Lung (tissue), 12 donors: ENCODE results near the gene EIF4E1B. TPM values are rescaled to one million over a fixed set of nuclear protein-coding genes. Genes with fewer than 3 reads are reported as not detected.

Source experiments
- ATAC-seq: fragments of 200-7000 bp; cut with Tn5 transposase; one replicate; pipeline ENCODE4 v1.9.1; 2020; ENCODE audit warnings: moderate number of reproducible peaks; ENCODE audit not compliant: insufficient read depth, low FRiP score
- DNase-seq, 3 donors: peaks; one replicate each; pipeline ENCODE4 v3.0.0-alpha.2; 2013 to 2017
- H3K27ac ChIP-seq, 2 donors: one replicate each; pipeline ENCODE4 v1.5.1; 2013; ENCODE audit warnings: mild to moderate bottlenecking in 2 of 2, moderate library complexity in 2 of 2, control low read depth in 1 of 2, inconsistent platforms in 1 of 2, low read depth in 1 of 2, low read length in 1 of 2
- H3K27me3 ChIP-seq, 3 donors: one replicate each; pipeline ENCODE4 v1.5.1; 2013; ENCODE audit warnings: low read length in 2 of 3; ENCODE audit not compliant: control insufficient read depth in 3 of 3, insufficient read depth in 3 of 3
- H3K36me3 ChIP-seq, 4 donors: one replicate each; pipeline ENCODE4 v1.5.1; 2013; ENCODE audit warnings: low read length in 4 of 4, mild to moderate bottlenecking in 1 of 4, moderate library complexity in 1 of 4; ENCODE audit not compliant: control insufficient read depth in 4 of 4, insufficient read depth in 4 of 4
- H3K4me1 ChIP-seq, 5 donors: one replicate each; pipeline ENCODE4 v1.5.1; 2013; ENCODE audit warnings: low read length in 5 of 5, mild to moderate bottlenecking in 2 of 5, moderate library complexity in 1 of 5; ENCODE audit not compliant: control insufficient read depth in 5 of 5, insufficient read depth in 5 of 5
- H3K4me3 ChIP-seq: one replicate; pipeline ENCODE4 v1.5.1; 2013; ENCODE audit warnings: mild to moderate bottlenecking, control low read depth, moderate library complexity
- H3K9ac ChIP-seq, 2 donors: one replicate each; pipeline ENCODE4 v1.5.1; 2013; ENCODE audit warnings: low read length in 2 of 2, control low read depth in 1 of 2; ENCODE audit not compliant: insufficient read depth in 1 of 2
- H3K9me3 ChIP-seq, 4 donors: one replicate each; pipeline ENCODE4 v1.5.1; 2013; ENCODE audit warnings: low read length in 3 of 4, mild to moderate bottlenecking in 1 of 4, moderate library complexity in 1 of 4; ENCODE audit not compliant: control insufficient read depth in 4 of 4, insufficient read depth in 3 of 4
- WGBS, 2 donors: extraction: QIAGEN DNeasy Blood & Tissue Kit; methylation state at CpG; one replicate each; pipeline ENCODE4 v1.1.7; 2013; 5-methylcytosine and 5-hydroxymethylcytosine counted together
- polyA plus RNA-seq, 2 donors: library from polyadenylated mRNA; stranded (reverse); fragments of 200-250 nt; gene quantifications; one replicate each; pipeline ENCODE4 v1.2.1, GENCODE V29; 2013
- total RNA-seq, 2 donors: library from RNA; depleted of rRNA in 1 of 2; stranded (reverse); fragments of >200 nt in 1 of 2; gene quantifications; one replicate each; pipeline ENCODE4 v1.2.1, GENCODE V29; 2014 to 2021
- TF ChIP-seq, protein P1 (sequence below): IDR thresholded peaks from 2 replicates; pipeline ENCODE4 v1.5.1; 2012; ENCODE audit warnings: mild to moderate bottlenecking; ENCODE audit errors: control extremely low read depth, extremely low read depth
- donor health status: control.
- donor health status: control.
- donor health status: Bipolar disorder and iron deficiency.
- donor health status: healthy.
- donor health status: DM: yes; HTN: yes; CAD: no.

Gene EIF4E1B
- total and polyA plus RNA-seq, 4 donors, result not detected

DNA sequence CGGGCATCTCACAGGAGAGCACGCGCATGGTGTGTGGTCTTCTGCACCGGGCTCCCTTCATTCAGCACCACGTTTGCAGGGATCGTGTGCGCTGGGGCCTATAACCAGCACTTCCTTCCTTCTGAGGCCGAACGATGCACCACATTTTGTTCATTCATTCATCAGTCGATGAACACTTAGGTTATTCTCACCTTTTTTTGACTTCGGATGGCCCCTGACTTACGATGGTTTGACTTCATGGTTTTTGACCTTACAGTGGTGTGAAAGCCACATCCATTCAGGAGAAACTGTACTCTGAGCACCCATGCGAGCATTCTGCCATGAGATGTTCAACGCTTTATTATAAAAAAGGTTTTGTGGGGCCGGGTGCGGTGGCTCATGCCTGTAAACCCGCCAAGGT is 44.3 kb downstream of the EIF4E1B start:
- no peak overlapping the region for H3K4me3 ChIP-seq
- WGBS, 2 donors, result 87 to 88% methylated on average over 17 of the region's 17 CpGs
- H3K9ac ChIP-seq, result no peak overlapping the region
- peaks cover 0 to 27% (median 4%) of the 10 kb centered on the region in 5 donors for H3K4me1 ChIP-seq
- ATAC-seq (no peak), DNase-seq (no peak)
- peaks cover 0 to 12% (median 5%) of the 10 kb centered on the region in 3 donors for H3K27me3 ChIP-seq
- TF ChIP-seq, protein P1, sequence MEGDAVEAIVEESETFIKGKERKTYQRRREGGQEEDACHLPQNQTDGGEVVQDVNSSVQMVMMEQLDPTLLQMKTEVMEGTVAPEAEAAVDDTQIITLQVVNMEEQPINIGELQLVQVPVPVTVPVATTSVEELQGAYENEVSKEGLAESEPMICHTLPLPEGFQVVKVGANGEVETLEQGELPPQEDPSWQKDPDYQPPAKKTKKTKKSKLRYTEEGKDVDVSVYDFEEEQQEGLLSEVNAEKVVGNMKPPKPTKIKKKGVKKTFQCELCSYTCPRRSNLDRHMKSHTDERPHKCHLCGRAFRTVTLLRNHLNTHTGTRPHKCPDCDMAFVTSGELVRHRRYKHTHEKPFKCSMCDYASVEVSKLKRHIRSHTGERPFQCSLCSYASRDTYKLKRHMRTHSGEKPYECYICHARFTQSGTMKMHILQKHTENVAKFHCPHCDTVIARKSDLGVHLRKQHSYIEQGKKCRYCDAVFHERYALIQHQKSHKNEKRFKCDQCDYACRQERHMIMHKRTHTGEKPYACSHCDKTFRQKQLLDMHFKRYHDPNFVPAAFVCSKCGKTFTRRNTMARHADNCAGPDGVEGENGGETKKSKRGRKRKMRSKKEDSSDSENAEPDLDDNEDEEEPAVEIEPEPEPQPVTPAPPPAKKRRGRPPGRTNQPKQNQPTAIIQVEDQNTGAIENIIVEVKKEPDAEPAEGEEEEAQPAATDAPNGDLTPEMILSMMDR, result no peak
- H3K36me3 ChIP-seq, result no peaks in the 10 kb centered on the region
- no peak overlapping the region for H3K27ac ChIP-seq
- H3K9me3 ChIP-seq, result peaks cover 0 to 2% (median 0%) of the 10 kb centered on the region in 4 donors

DNA sequence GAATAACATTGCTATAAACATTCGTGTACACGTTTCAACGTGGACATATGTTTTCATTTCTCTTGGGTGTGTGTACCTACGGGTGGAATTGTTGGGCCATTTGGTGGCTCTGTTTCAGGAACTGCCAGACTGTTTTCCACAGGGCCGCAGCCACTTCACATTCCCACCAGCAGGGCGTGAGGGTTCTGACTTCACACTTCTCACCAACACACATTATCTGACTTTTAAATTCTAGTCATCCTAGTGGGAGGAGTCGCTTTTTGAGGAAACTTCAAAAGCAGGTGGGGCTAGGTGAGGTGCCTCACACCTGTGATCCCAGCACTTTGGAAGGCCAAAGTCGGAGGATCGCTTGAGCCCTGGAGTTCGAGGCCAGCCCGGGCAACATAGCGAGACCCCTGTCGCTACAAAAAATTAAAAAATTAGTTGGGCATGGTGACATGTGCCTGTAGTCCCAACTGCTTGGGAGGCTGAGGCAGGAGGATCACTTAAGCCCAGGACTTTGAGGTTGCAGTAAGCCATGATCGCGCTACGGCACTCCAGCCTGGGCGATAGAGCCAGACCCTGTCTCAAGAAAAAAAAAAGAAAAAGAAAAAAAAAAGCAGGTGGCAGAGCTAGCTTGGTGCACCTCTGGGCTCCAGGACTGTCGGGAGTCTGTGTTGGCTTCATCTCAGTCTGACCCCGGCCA is 45.3 kb downstream of the EIF4E1B start:
- Histone ChIP-seq H3K4me1 (peaks cover 0 to 36% (median 4%) of the 10 kb centered on the region in 5 donors), H3K27me3 (peaks cover 0 to 17% (median 8%) of the 10 kb centered on the region in 3 donors), H3K4me3 (no peak overlapping the region), H3K9ac (no peak overlapping the region), H3K9me3 (peaks cover 0 to 2% (median 0%) of the 10 kb centered on the region in 4 donors), H3K36me3 (no peaks in the 10 kb centered on the region), H3K27ac (no peak overlapping the region)
- DNase-seq, result peak in 2 of 3 donors; percentile 20 to 33
- ATAC-seq, result no peak
- TF ChIP-seq, protein P1, result no peak
- 67 to 76% methylated on average over 19 of the region's 19 CpGs for WGBS, 2 donors

DNA sequence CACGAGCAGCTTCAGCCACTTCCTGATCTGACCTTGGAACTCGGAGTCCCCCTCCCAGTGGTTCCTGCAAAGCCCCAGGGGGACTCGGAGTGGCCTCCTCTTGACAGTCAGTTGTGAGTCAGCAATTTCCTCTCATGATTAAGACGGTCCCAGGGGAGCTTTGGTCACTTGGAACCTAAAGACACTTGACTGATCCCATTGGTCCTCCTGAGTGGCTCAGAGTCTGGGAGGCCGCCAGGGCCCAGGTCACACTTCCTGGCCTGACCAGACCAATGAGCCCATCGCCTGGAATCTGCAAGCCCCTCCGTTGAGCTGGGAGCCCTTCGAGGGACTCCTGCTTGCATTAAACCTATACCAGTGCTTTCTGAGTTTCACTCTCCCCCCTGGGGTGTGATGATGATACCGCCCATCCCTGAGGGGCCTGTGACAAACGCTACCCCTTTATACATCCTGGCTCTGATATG is 45.9 kb downstream of the EIF4E1B start:
- H3K4me1 ChIP-seq, result peaks cover 0 to 36% (median 4%) of the 10 kb centered on the region in 5 donors
- H3K9ac ChIP-seq, result no peak overlapping the region
- no peak overlapping the region for H3K4me3 ChIP-seq
- WGBS, 2 donors, result 48 to 52% methylated on average over 10 of the region's 10 CpGs
- DNase-seq (peak in 1 of 3 donors; percentile 12), ATAC-seq (no peak)
- H3K9me3 ChIP-seq, result peaks cover 0 to 2% (median 0%) of the 10 kb centered on the region in 4 donors
- TF ChIP-seq, protein P1, result no peak
- H3K27ac ChIP-seq, result no peak overlapping the region
- H3K36me3 ChIP-seq, result no peaks in the 10 kb centered on the region
- peaks cover 0 to 23% (median 10%) of the 10 kb centered on the region in 3 donors for H3K27me3 ChIP-seq
